D721Med (cell line): ENCODE data around the gene NANOS2.

ENCODE experiments used
- DNase-seq: peaks from one replicate; pipeline ENCODE4 v3.0.0; 2011; ENCODE audit warnings: low spot score; ENCODE audit not compliant: insufficient read length
- FAIRE-seq: peaks from 2 replicates; lab custom pipeline; 2011; peaks lifted over from hg19 to GRCh38; lab: Jason Lieb, UNC
- TF ChIP-seq, protein P1 (sequence below): IDR thresholded peaks from 2 replicates; pipeline ENCODE4 v1.5.1; 2012; ENCODE audit warnings: mild to moderate bottlenecking, control low read depth; ENCODE audit not compliant: insufficient read depth; ENCODE audit errors: missing control alignments

NANOS2 gene

DNA sequence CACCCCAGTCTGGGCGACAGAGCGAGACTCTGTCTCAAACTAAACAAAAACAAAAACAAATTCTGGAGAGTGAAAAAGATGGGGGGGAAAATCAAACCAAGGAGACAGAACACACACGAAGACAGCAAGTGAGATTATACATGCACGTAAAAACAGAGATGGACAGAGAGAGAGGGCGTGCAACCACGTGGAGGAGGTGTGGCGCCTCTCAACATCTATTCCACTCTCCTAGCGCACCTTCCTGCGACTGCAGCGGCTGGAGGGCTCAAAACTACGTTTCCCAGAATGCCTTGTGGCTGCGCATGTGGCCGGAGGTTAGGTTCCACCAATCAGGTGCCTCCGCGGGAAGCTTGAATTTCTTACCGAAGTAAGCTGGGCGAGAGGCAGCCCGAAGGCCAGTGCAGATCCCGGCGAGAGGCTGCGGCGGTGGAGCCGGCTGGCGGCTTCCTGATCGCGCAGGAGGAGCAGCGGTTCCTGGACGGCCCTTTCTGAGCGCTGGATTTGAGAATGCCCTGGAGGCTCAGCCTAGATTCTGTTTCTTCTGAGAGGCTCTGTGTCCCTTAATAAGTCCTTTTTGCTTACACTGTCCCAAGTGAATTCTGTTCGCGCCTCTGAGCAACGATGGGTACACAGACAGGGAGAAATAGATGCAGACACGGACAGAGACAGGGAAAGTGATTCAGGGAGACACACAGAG lies 13.1 kb upstream of the NANOS2 start:
- TF ChIP-seq, protein P1, sequence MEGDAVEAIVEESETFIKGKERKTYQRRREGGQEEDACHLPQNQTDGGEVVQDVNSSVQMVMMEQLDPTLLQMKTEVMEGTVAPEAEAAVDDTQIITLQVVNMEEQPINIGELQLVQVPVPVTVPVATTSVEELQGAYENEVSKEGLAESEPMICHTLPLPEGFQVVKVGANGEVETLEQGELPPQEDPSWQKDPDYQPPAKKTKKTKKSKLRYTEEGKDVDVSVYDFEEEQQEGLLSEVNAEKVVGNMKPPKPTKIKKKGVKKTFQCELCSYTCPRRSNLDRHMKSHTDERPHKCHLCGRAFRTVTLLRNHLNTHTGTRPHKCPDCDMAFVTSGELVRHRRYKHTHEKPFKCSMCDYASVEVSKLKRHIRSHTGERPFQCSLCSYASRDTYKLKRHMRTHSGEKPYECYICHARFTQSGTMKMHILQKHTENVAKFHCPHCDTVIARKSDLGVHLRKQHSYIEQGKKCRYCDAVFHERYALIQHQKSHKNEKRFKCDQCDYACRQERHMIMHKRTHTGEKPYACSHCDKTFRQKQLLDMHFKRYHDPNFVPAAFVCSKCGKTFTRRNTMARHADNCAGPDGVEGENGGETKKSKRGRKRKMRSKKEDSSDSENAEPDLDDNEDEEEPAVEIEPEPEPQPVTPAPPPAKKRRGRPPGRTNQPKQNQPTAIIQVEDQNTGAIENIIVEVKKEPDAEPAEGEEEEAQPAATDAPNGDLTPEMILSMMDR, result peak; percentile 30
- peak; percentile 41 for FAIRE-seq

DNA sequence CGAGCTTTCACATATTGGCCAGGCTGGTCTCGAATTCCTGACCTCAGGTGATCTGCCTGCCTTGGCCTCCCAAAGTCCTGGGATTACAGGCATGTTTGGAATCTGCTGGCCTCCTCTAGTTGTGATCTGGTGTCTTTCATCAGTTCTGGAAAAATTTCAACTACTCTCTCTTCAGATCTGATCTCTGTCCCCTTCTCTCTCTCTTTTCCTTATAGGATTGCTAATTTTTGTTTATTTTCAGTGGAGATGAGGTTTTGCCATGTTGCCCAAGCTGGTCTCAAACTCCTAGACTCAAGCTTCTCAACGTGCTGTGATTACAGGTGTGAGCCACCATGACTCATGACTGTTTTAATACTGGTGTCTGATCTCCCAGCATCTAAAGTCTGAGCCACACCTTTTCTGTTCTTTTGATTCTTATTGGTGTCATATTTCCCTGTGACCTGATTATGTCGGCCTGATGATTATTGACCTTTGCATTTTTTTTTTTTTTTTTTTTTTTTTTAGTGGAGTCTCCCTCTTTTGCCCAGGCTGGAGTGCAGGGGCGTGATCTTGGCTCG lies 10.4 kb upstream of the NANOS2 start:
- FAIRE-seq (no peak), DNase-seq (no peak)
- TF ChIP-seq, protein P1, result no peak

More for the DNA sequence above, 13.1 kb upstream of the NANOS2 start:
- peak; percentile 97 for DNase-seq

DNA sequence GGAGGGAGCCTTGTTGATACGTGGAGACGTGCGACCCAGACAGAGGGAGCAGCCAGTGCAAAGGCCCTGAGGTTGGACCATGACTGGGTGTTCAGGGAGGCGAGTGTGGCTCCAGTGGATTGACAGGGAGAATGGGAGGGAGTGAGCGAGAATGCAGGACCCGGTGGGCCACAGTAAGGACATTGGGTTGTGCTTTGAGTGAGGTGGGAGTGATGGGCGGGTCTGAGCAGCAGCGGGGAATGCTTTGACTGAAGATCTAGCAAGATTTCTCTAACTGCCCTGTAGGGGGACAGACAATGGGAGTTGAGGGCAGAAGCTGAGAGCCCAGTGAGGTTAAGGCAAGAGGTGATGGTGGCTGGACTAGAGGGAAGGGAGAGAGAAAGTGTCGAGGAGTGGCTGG lies 7.7 kb upstream of the NANOS2 start:
- TF ChIP-seq, protein P1, result no peak
- FAIRE-seq (no peak), DNase-seq (no peak)

DNA sequence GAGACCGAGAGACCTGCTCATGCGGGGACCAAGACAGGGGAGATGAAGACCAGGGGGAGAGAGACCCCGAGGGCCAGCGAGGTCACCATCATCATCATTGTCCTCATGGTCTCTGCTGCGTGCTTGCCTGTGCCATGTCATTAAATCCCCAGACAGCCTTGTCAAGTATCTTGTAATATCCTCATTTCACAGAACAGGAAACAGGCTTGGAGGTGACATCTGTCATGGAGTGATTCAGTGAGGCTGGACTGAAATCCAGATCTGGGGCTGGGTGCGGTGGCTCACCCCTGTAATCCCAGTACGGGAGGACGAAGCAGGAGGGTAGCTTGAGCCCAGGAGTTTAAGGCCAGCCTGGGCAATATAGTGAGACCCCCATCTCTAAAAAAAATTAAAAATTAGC lies 5.9 kb upstream of the NANOS2 start:
- DNase-seq, result no peak
- no peak for FAIRE-seq
- TF ChIP-seq, protein P1, result no peak

DNA sequence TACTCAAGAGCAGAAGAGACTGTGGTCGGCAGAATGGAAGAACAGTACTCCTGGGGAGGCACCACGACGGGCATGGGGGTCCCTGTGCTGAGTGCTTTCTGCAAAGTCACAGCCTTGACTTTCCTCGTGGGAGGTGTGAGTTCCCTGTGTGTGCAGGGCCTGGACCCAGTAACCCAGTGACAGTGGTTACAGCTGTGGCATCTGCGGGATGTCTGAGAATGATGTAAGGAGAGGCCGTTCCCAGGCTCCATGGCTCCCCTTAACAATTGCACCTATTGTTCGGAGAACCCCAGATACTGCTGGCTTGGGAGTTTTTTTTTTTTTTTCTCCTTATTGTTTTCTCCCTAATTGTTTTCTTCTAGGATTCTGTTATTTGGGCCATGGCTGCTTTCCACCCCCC lies 5.1 kb upstream of the NANOS2 start:
- FAIRE-seq (no peak), DNase-seq (no peak)
- TF ChIP-seq, protein P1, result no peak

DNA sequence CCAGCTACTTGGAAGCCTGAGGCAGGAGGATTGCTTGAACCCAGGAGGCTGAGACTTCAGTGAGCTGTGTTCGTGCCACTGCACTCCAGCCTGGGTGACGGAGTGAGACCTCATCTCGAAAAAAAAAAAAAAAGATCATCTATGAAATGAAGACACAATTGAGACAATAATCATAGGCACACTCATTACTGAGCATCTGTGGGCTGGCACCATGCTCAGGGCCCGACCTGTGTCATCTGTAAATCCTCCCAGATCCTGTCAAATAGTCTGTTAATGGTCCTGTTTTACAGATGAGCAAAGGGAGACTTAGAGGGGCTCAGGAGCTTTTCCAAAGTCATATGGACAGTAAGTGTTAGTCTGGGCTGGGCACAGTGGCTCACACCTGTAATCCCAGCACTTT lies 4.1 kb upstream of the NANOS2 start:
- TF ChIP-seq, protein P1, result no peak
- no peak for FAIRE-seq
- DNase-seq, result no peak

DNA sequence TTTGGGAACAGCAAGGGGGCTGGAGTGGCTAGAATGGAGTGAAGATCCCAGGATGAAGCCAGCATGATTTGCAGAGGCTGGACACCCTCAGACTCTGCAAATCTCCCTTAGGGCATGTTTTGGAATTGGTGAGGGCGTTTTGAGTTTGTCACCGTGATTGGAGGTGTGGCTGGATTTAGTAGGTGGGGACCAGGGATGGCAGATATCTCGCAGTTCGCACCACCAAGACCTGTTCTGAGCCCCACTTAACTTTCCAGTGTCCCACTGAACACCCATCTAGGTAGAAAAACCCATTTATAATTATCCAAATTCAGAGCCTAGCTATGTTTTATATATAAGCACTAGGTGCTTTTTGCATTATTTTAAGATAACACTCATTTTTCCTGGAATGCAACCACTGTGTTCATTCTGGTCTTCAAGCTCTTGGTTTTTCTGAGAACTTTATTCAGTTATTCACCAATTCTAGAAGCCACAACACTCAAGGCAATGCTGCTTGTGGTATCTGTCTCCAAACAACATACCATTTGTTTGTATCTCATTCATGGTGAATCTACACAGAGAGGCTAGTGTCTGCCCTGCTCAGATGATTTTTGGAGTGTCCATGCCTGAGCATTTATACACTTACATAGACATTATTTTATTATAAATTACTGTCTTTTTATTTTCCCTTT lies 3.0 kb upstream of the NANOS2 start:
- DNase-seq (no peak), FAIRE-seq (no peak)
- TF ChIP-seq, protein P1, result no peak
